ENCODE data around the gene SH3RF3.

SH3RF3 gene

DNA sequence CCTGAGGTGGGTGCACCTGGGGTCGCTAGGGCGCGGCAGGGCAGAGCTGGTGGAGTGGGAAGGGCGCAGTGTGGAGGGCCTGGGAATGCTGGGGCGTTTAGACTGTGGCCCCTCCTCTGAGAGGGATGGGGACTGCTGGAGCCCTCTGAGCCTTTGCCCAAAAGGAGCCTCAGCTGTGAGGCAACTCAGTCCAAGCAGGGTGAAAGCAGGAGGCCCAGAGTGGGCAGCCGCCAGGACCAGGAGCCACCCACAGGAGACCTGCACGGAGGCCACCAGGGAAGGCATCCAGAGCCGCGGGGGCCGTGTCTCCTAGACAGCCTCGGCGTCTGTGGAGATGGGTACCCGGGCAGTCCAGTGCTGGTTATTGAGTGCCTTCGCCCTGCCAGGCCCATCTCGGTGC, 369.9 kb downstream of the SH3RF3 start:
- no peak overlapping the region for H3K4me3 ChIP-seq (replicated peaks; ENCODE audit: low read depth, low read length)
- TF ChIP-seq, protein P1, sequence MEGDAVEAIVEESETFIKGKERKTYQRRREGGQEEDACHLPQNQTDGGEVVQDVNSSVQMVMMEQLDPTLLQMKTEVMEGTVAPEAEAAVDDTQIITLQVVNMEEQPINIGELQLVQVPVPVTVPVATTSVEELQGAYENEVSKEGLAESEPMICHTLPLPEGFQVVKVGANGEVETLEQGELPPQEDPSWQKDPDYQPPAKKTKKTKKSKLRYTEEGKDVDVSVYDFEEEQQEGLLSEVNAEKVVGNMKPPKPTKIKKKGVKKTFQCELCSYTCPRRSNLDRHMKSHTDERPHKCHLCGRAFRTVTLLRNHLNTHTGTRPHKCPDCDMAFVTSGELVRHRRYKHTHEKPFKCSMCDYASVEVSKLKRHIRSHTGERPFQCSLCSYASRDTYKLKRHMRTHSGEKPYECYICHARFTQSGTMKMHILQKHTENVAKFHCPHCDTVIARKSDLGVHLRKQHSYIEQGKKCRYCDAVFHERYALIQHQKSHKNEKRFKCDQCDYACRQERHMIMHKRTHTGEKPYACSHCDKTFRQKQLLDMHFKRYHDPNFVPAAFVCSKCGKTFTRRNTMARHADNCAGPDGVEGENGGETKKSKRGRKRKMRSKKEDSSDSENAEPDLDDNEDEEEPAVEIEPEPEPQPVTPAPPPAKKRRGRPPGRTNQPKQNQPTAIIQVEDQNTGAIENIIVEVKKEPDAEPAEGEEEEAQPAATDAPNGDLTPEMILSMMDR (IDR thresholded peaks at IDR 0.05; ENCODE audit: low read length, missing control alignments) = no peak
- DNase-seq (ENCODE audit: low read depth) = no peak

DNA sequence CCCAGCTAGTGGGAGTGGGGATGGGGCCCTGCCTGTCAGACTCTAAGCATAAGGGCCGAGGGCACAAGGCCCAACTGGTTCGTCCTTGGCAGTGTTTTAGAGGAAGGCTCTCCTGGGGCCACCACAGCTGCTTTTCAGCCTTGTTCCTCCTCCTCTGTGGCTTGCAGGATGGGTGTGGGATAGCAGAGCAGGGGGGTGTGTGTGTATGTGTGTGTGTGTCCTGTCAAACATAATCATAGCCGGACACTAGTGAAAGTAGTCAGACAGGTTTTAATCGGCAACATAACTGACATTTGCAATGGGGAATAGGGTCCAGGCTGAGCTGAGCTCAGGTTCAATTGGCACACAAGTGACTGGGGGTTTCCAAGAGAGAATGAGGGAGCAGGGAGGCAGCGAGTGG, 370.6 kb downstream of the SH3RF3 start:
- no peak for DNase-seq (ENCODE audit: low read depth)
- TF ChIP-seq, protein P1 (IDR thresholded peaks at IDR 0.05; ENCODE audit: low read length, missing control alignments) = no peak
- H3K4me3 ChIP-seq (replicated peaks; ENCODE audit: low read depth, low read length) = no peak overlapping the region

DNA sequence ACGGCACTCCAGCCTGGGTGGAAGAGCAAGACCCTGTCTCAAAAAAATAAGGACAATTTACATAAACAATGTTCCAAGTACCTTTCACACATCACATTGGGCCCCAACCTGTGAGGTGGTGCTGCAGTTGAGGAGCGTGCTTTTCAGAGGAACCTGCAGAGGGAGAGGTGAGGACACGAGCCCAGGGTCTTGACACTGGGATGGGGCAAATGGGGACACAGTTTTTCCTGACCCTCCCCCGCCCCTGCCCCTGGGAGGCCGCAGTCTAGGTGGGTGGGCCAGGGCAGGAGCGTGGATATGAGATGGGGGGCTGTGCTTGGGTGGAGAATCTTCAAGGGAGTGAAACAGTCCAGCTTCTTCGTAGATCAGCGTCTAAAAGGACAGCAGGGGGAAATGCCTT, 371.9 kb downstream of the SH3RF3 start:
- no peak for DNase-seq (ENCODE audit: low read depth)
- TF ChIP-seq, protein P1 (IDR thresholded peaks at IDR 0.05; ENCODE audit: low read length, missing control alignments) = no peak
- H3K4me3 ChIP-seq (replicated peaks; ENCODE audit: low read depth, low read length) = no peak overlapping the region

DNA sequence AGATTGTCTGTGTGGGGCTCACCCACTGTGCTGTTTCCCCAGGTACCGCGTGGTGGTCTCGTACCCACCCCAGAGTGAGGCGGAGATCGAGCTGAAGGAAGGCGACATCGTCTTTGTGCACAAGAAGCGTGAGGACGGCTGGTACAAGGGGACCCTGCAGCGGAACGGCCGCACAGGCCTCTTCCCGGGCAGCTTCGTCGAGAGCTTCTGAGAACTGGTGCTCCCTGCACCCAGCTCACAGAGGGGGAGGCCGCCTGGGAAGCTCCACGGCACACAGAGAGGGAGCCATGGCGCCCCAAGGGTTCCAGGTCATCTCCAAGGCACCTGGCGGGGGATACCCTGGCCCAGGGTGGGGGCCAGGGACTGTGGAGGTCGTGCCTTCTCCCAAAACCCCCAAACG, 372.5 kb downstream of the SH3RF3 start:
- no peak for DNase-seq (ENCODE audit: low read depth)
- H3K4me3 ChIP-seq (replicated peaks; ENCODE audit: low read depth, low read length) = no peak overlapping the region
- TF ChIP-seq, protein P1 (IDR thresholded peaks at IDR 0.05; ENCODE audit: low read length, missing control alignments) = no peak

DNA sequence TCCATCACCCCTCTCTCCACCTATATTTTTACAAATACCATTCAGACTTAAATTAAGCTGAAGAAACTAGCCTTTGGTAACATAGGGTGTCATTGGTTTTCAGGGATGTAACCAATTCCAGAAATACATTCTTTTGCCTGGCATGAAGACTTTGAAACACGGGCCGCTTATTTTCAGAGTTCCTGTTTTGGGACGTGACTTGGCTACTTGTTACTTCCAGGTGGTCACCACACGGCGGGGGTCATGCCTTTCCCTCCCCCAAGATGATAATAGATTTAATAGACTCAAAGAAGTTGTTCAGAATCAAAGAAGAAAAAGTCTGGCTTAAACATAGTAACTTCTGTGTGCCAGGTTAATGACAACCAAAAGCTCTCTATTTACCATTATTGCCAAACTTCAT, 374.2 kb downstream of the SH3RF3 start:
- TF ChIP-seq, protein P1 (IDR thresholded peaks at IDR 0.05; ENCODE audit: low read length, missing control alignments) = no peak
- H3K4me3 ChIP-seq (replicated peaks; ENCODE audit: low read depth, low read length) = no peak overlapping the region
- DNase-seq (ENCODE audit: low read depth) = no peak

DNA sequence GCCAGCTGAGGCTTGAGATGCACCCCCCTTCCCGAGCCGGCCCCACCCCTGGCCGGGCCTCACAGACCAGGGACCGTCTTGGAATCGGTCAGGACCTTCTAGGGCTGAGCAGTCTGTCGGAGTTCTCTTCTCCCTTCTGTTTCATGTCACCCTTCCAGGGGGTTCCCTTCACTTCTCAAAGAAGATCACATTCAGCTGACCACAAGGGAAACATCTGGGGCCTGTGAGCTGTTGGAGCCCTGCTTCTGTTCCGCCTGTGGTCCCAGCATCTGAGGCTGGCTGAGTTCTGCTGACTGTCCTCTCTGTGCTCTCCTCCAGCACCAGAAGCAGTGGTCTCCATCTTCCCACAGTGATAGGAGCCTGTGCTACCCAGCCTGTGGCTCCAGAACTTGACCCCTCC, 378.2 kb downstream of the SH3RF3 start:
- TF ChIP-seq, protein P1 (IDR thresholded peaks at IDR 0.05; ENCODE audit: low read length, missing control alignments) = no peak
- no peak overlapping the region for H3K4me3 ChIP-seq (replicated peaks; ENCODE audit: low read depth, low read length)
- no peak for DNase-seq (ENCODE audit: low read depth)

DNA sequence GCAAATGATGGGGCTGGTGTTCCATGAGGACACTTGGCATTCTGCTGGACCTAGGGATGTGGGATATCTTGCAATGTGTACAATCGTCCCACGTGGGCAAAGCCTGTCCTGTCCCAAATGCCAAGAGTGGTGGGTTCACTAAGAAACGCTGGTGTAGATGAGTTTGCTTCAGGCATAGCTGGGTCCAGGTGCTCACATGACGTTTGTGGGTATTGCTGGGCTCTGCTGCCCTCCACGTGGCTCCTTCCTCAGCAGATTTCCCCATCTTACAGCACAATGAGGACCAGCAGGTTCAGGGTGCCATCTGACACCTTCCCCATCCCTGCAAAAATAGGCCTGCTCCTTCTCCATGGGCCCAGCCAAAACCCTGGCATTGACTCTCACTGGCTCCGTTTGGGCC, 378.8 kb downstream of the SH3RF3 start:
- TF ChIP-seq, protein P1 (IDR thresholded peaks at IDR 0.05; ENCODE audit: low read length, missing control alignments) = no peak
- H3K4me3 ChIP-seq (replicated peaks; ENCODE audit: low read depth, low read length) = no peak overlapping the region
- DNase-seq (ENCODE audit: low read depth) = no peak
